HG02852 (cell line): Measurements from ENCODE around the gene LIMS2.

Experiments
- ATAC-seq: cut with Tn5 transposase; IDR thresholded peaks from one replicate; pipeline ENCODE4 v1.9.1; 2021; ENCODE audit warnings: mild to moderate bottlenecking, moderate library complexity; ENCODE audit not compliant: unreplicated experiment

Gene LIMS2

DNA sequence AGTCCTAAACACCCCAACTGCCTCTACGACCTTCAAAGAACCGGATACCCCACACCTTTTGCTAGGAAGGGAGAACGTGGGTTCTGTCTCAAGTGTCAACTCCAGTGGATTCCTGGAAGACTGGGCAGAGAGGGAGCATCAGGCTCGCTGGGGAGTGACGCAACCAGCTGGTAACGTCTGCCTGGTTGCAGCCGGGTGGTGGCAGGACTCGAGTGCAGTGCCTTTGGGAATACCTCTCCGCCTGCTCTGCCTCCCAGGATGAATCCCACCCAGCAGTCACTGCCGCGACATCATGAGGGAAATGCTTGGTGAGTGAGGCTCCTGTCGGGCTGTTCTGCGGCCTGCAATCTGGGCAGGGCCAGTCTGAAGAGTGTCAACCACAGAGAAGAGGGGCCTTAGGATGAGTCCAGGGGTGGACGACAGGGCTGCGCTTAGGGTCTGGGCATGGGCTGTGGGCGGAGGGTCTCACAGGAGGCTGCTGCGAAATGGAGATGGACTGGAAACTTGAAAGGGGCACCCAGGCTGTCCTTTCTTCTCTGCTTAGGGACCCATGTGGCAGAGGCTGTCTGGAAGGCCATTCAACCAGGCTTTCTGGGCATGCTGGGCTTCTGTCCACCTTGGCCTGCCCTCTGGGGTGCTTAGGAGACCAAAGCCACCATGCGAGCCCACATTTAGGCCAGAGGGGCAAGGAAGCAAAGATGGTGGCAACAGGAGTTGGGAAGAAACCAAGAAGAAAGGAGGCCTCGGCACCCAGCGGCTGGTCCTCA lies 16.5 kb downstream of the LIMS2 start:
- ATAC-seq = no peak

GRCh38 chr2:127658146-127658545 lies 17.2 kb downstream of the LIMS2 start:
- no peak for ATAC-seq

- no peak for ATAC-seq
Observed at GRCh38 chr2:127657232-127657595, 18.1 kb downstream of the LIMS2 start.

- no peak for ATAC-seq
Observed at GRCh38 chr2:127656569-127657231, 18.6 kb downstream of the LIMS2 start.

DNA sequence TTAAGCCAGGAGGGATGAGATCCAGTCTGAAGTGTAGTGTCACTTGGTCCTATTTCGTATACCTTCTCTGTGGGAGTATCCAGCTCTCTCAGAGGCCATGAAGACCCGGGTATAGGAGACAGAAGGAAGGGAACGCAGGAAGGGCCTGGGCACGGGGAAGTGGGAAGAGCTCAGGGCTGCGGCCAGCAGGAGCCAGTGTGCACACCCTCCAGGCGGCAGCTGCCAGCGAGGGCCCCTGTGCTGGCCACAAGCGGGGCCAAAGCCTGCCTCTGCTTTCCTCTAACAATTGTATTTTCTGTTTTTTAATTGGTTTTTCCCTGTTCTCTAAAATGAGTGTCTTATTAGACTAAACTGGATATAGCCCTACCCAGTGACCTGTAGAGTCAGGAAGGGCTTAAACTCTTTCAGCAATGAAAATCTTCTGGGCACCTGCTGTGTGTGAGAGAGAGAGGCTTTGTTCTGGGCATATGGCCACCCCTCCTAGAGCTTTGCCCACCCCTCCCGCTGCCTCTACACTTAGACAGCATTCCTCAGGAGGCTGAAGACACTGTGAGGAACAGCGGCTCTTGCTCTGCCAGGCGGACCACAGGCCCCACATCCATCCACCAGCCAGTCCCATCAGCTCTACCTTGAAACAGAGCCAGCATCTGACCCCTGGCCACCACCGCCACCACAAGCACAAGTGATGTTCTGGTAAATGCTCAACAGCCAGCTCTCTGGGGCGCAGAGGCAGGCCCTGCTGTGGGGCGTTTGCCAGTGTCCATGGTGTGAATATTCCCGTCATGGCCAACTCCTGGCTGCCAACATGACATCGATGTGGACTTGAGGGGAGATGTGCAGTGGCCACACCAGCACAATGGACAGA lies 19.9 kb downstream of the LIMS2 start:
- ATAC-seq = no peak

GRCh38 chr2:127654838-127655175 lies 20.5 kb downstream of the LIMS2 start:
- ATAC-seq = no peak

GRCh38 chr2:127654084-127654837 lies 21.1 kb downstream of the LIMS2 start:
- no peak for ATAC-seq

DNA sequence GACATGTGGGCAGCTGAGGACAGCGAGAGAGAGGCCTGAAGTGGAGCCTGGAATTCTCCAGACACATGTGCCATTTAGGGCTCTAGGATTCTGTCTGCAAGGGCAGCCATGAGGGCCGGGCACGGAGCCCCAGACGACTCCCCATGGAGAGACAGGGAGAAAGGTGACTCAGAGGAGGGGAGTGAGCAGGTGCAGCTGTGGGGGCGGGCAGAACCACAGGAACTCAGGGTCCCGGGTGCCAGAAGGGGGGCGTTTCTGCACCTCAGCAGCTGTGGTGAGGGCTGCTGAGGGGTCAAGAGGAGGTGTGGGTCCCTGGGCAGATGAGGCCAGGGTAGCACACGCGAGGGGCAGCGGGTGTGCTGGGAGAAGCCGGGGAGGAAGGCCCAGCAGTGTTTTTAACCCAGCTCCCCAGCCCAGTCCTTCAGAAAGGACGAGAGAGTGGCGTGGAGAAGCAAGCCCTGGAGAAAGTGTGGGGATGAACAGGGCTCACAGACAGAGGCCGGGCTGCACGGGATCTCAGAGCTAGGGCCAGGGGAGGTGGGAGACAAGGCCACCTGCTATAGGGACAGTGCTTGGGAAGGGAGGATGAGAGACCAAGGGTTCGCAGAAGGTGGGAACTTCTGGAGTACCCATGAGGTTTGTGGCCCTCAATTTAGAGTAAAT lies 21.8 kb downstream of the LIMS2 start:
- no peak for ATAC-seq

GRCh38 chr2:127652786-127653357 lies 22.5 kb downstream of the LIMS2 start:
- ATAC-seq = no peak

DNA sequence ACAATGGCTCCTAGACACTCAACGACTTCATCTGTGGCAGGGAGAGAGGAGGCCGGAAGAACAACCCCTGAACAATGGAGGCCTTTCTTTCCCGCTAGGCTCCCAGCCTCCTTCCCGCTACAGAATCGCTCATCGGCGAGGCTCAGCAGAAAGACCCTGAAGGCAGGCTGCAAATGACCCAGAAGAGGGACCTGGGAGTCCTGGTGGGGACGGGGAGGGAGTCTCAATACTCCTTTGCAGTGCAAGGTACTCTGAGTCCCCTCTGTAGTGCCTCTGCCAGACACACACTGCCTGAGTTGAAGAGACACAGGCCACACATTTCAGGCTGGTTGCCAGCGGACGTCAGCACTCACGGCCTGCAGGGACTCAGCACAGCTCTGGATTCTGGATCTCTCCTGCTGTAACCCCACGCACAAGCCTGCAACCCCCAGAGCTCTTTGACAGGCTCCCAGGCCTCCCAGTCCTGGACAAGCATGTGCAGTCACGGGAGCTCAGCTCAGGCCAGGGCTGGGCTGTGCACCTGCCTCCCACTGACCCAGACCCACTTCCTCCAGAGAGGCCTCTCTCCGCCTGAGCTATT lies 23.3 kb downstream of the LIMS2 start:
- no peak for ATAC-seq

DNA sequence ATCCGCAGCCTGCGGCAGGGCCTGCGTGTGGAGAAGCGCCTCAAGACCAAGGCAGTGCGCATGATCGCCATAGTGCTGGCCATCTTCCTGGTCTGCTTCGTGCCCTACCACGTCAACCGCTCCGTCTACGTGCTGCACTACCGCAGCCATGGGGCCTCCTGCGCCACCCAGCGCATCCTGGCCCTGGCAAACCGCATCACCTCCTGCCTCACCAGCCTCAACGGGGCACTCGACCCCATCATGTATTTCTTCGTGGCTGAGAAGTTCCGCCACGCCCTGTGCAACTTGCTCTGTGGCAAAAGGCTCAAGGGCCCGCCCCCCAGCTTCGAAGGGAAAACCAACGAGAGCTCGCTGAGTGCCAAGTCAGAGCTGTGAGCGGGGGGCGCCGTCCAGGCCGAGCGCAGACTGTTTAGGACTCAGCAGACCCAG lies 23.9 kb downstream of the LIMS2 start:
- no peak for ATAC-seq

DNA sequence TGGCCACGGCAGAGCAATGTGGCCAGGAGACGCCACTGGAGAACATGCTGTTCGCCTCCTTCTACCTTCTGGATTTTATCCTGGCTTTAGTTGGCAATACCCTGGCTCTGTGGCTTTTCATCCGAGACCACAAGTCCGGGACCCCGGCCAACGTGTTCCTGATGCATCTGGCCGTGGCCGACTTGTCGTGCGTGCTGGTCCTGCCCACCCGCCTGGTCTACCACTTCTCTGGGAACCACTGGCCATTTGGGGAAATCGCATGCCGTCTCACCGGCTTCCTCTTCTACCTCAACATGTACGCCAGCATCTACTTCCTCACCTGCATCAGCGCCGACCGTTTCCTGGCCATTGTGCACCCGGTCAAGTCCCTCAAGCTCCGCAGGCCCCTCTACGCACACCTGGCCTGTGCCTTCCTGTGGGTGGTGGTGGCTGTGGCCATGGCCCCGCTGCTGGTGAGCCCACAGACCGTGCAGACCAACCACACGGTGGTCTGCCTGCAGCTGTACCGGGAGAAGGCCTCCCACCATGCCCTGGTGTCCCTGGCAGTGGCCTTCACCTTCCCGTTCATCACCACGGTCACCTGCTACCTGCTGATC lies 24.4 kb downstream of the LIMS2 start:
- ATAC-seq = no peak

- ATAC-seq = no peak
Observed at GRCh38 chr2:127650041-127650784, 25.1 kb downstream of the LIMS2 start.

DNA sequence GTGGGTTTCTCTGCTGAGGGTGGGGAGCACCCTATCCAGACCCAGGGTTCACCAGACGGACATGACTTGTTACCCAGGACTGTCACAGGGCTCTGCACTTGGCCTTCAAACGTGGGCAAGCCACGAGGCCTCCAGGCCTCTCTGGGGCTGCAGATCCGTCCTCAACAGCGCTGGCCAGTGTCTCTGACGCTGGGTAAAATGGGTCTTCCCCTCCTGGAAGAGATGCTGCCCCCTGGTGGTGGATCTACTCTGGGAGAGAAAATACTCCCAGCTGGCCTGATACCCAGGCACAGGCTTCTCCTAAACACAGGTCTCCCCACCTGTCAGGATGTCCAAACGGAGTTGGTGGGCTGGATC lies 25.7 kb downstream of the LIMS2 start:
- peak; percentile 74 for ATAC-seq

GRCh38 chr2:127649100-127649611 lies 26.2 kb downstream of the LIMS2 start:
- ATAC-seq = no peak

DNA sequence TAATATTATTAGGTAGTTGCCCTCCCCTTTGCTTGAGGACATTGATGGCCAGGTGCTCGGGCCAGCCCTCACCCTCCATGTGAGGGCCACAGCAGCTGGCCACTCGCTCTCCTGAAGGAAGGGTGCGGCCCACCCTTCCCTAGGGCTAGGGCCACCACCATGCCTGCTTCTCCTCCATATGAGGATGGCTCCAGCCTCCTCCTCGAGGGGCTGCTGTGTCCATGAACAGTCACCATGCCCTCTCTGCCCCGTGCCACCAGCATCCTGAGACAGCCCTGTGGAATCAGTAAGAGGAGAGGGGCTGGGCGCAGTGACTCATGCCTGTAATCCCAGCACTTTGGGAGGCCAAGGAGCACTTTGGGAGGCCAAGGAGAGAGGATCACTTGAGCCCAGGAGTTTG lies 27.0 kb downstream of the LIMS2 start:
- no peak for ATAC-seq

DNA sequence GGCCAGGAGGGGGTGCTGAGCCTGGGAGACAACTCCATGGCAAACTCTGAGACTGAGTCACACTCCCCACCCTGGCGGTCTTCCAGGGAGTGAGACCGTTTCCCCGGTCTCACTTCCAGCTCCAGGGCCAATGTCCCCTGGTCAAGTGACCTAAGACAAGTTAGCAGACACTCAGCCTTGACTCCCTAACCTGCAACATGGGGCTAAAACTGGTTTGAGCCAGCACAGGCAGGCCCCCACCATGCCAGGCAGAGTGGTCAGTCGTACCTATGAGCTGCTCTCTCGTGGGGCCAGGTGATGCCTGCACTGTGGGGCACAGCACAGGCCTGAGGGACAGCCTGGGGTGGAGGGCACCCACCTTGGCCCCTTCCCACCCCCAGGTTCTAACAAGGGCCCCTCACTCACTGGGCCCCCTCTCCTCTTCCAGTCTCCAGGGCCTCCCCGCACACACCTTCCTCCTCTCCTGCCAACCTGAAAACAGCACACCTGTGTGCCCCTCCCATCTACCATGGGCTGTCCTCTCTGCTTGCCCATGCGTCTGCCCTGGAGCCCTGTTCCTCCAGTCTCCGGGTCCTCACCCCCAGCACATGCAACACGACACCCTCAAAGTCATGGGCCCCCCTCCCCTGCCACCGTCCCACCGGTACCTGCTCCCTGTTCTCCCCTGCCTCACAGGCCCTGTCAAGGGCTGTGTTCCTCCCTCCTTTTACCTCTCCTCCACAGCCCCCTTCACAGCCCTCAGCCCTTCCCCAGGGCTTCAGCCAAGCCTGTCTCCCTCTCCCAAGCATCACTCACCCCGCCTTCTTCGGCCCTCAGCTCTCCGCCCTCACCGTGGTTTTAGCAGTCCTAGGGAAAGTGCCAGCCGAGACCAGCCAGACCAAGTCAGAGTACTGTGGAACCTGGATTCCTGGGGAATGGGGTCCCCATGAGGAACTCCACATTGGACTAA lies 27.8 kb downstream of the LIMS2 start:
- ATAC-seq = no peak
